Muscle layer of duodenum (tissue), 2 donors: Measurements from ENCODE around the gene TIE1.

Experiments used
- H3K27ac ChIP-seq: one replicate; pipeline ENCODE4 v1.7.0; 2013; ENCODE audit warnings: mild to moderate bottlenecking, low read length
- H3K27me3 ChIP-seq: one replicate; pipeline ENCODE4 v1.7.0; 2013; ENCODE audit warnings: low read depth, mild to moderate bottlenecking, control low read depth, low read length
- H3K36me3 ChIP-seq, 2 donors: one replicate each; pipeline ENCODE4 v1.7.0; 2013; ENCODE audit warnings: low read length in 2 of 2, control low read depth in 1 of 2, mild to moderate bottlenecking in 1 of 2; ENCODE audit not compliant: insufficient read depth in 2 of 2, control insufficient read depth in 1 of 2
- H3K4me1 ChIP-seq, 2 donors: one replicate each; pipeline ENCODE4 v1.7.0; 2013; ENCODE audit warnings: low read length in 2 of 2, mild to moderate bottlenecking in 2 of 2, control low read depth in 1 of 2, moderate library complexity in 1 of 2; ENCODE audit not compliant: insufficient read depth in 2 of 2, control insufficient read depth in 1 of 2
- H3K4me3 ChIP-seq, 2 donors: one replicate each; pipeline ENCODE4 v1.7.0; 2013; ENCODE audit warnings: low read length in 2 of 2, low read depth in 1 of 2, mild to moderate bottlenecking in 1 of 2
- H3K9me3 ChIP-seq, 2 donors: one replicate each; pipeline ENCODE4 v1.7.0; 2013; ENCODE audit warnings: low read length in 2 of 2, control low read depth in 1 of 2, mild to moderate bottlenecking in 1 of 2; ENCODE audit not compliant: control insufficient read depth in 1 of 2
- donor health status: healthy.

TIE1 gene

GRCh38 chr1:43317817-43318471 is 17.2 kb downstream of the TIE1 start:
- no peaks in the 10 kb centered on the region for H3K4me1 ChIP-seq
- no peaks in the 10 kb centered on the region for H3K36me3 ChIP-seq
- H3K4me3 ChIP-seq: no peak overlapping the region
- no peaks in the 10 kb centered on the region for H3K9me3 ChIP-seq
- no peaks in the 10 kb centered on the region for H3K27me3 ChIP-seq
- H3K27ac ChIP-seq: no peak overlapping the region

GRCh38 chr1:43318831-43319230 is 18.0 kb downstream of the TIE1 start:
- no peak overlapping the region for H3K4me3 ChIP-seq
- H3K27me3 ChIP-seq: no peaks in the 10 kb centered on the region
- no peaks in the 10 kb centered on the region for H3K36me3 ChIP-seq
- no peaks in the 10 kb centered on the region for H3K9me3 ChIP-seq
- no peaks in the 10 kb centered on the region for H3K4me1 ChIP-seq
- no peak overlapping the region for H3K27ac ChIP-seq

GRCh38 chr1:43319288-43319687 is 18.5 kb downstream of the TIE1 start:
- H3K4me3 ChIP-seq: no peak overlapping the region
- no peaks in the 10 kb centered on the region for H3K4me1 ChIP-seq
- no peaks in the 10 kb centered on the region for H3K27me3 ChIP-seq
- H3K9me3 ChIP-seq: no peaks in the 10 kb centered on the region
- H3K36me3 ChIP-seq: no peaks in the 10 kb centered on the region
- no peak overlapping the region for H3K27ac ChIP-seq

- no peaks in the 10 kb centered on the region for H3K27me3 ChIP-seq
- no peaks in the 10 kb centered on the region for H3K36me3 ChIP-seq
- H3K4me1 ChIP-seq: no peaks in the 10 kb centered on the region
- H3K4me3 ChIP-seq: no peak overlapping the region
- no peaks in the 10 kb centered on the region for H3K9me3 ChIP-seq
- no peak overlapping the region for H3K27ac ChIP-seq
These were observed 19.0 kb downstream of the TIE1 start for GRCh38 chr1:43319766-43320165.

GRCh38 chr1:43321331-43321891 is 20.6 kb downstream of the TIE1 start:
- Histone ChIP-seq H3K27ac (no peak overlapping the region), H3K4me1 (no peaks in the 10 kb centered on the region), H3K9me3 (peaks cover 0 to 4% of the 10 kb centered on the region in 2 donors), H3K36me3 (no peaks in the 10 kb centered on the region), H3K27me3 (no peaks in the 10 kb centered on the region), H3K4me3 (no peak overlapping the region)

- Histone ChIP-seq H3K9me3 (peaks cover 0 to 4% of the 10 kb centered on the region in 2 donors), H3K4me3 (no peak overlapping the region), H3K4me1 (no peaks in the 10 kb centered on the region), H3K27ac (no peak overlapping the region), H3K27me3 (no peaks in the 10 kb centered on the region), H3K36me3 (no peaks in the 10 kb centered on the region)
These were observed 21.7 kb downstream of the TIE1 start for GRCh38 chr1:43322506-43322905.

- H3K36me3 ChIP-seq: no peaks in the 10 kb centered on the region
- peaks cover 3 to 4% of the 10 kb centered on the region in 2 donors for H3K9me3 ChIP-seq
These were observed 24.0 kb downstream of the TIE1 start for GRCh38 chr1:43324810-43325209.

GRCh38 chr1:43325381-43325780 is 24.6 kb downstream of the TIE1 start:
- Histone ChIP-seq H3K27ac (no peak overlapping the region), H3K4me1 (peaks cover 0 to 7% of the 10 kb centered on the region in 2 donors), H3K9me3 (peaks cover 3 to 4% of the 10 kb centered on the region in 2 donors), H3K27me3 (no peaks in the 10 kb centered on the region), H3K4me3 (no peak overlapping the region), H3K36me3 (no peaks in the 10 kb centered on the region)

More at GRCh38 chr1:43324810-43325209, 24.0 kb downstream of the TIE1 start:
- Histone ChIP-seq H3K27me3 (no peaks in the 10 kb centered on the region), H3K27ac (no peak overlapping the region), H3K4me3 (no peak overlapping the region), H3K4me1 (peaks cover 0 to under 1% of the 10 kb centered on the region in 2 donors)

GRCh38 chr1:43327549-43328292 is 26.9 kb downstream of the TIE1 start:
- Histone ChIP-seq H3K4me1 (peaks cover 0 to 10% of the 10 kb centered on the region in 2 donors), H3K27ac (no peak overlapping the region), H3K4me3 (no peak overlapping the region), H3K36me3 (no peaks in the 10 kb centered on the region), H3K27me3 (no peaks in the 10 kb centered on the region), H3K9me3 (peaks cover 3 to 4% of the 10 kb centered on the region in 2 donors)

GRCh38 chr1:43329995-43330751 is 29.4 kb downstream of the TIE1 start:
- Histone ChIP-seq H3K27ac (peak overlapping the region; percentile 34), H3K27me3 (no peaks in the 10 kb centered on the region), H3K4me1 (peaks cover 0 to 10% of the 10 kb centered on the region in 2 donors), H3K36me3 (no peaks in the 10 kb centered on the region), H3K9me3 (peaks cover 3 to 4% of the 10 kb centered on the region in 2 donors), H3K4me3 (no peak overlapping the region)

GRCh38 chr1:43331688-43332087 is 30.9 kb downstream of the TIE1 start:
- Histone ChIP-seq H3K27me3 (no peaks in the 10 kb centered on the region), H3K9me3 (peaks cover 0 to 3% of the 10 kb centered on the region in 2 donors), H3K4me3 (no peak overlapping the region), H3K4me1 (peaks cover 0 to 10% of the 10 kb centered on the region in 2 donors), H3K36me3 (no peaks in the 10 kb centered on the region), H3K27ac (no peak overlapping the region)
